Measurements from ENCODE around the gene CECR2. TPM values are rescaled to one million over a fixed set of nuclear protein-coding genes. Genes with fewer than 3 reads are reported as not detected.

Gene CECR2
- under 1 TPM; 0.02 to 0.05 TPM for total RNA-seq

GRCh38 chr22:17369439-17370025 is at the start of gene CECR2:
CECR2 (plus strand) TSS chr22:17369460; CDS start chr22:17369784, 324 bp downstream.

DNA sequence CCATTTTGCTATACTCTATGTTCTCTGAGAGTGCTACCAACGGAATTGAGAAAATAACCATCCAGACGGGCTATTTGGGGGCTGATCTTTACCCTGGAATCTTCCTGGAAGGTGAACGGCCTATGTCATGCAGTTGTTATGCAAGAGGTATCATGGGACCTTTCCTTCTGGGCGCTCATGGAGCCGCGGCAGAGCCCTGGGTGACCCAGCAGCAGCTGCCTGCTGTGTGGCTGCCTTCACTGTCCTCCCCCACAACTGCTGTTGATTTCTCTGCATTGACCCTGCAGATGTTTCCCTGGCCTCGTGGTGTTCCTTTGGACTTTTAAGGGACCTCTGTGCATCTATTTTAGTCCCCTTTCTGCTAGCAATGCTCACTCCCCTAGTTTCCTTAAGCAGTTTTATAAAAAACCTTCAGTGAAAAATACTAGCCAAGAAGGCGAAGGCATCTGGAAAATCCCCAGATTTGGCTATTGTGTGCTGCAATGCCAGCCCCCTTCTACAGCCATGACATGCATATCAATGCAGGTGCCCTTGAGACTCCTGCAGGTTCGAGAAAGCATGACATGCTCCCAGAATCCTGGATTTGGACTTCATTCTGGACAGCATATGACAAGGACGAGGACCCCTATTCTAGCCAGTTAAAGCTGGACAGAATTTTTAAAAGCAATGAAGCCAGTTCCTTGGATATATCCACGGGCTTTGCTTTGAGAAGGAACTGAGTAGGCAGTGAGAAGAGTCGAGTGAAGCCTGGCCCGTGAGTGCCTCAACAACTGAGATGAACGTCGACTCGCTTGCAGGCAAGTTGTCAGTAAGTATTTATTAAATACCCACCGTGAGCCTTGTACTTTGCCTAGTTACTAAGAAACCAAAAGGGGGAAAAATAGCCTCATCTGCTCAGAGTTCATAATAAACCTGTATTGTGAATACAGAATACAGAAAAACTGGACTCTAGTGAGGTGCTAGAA is 193.9 kb downstream of the CECR2 start, which contains the start of gene SLC25A18:
Gene SLC25A18 (plus strand): TSS at position 593 of the 965 bp plus-strand sequence. CDS start 16,447 bp downstream, outside the sequence.

Other genes starting within 250 kb of the CECR2 start
- under 1 TPM; 0.12 to 0.23 TPM for gene TMEM121B, start 248.1 kb upstream of the CECR2 start, total RNA-seq
- 10 to 100 TPM; 38.6 to 39.2 TPM for gene HDHD5, start 210.2 kb upstream of the CECR2 start, total RNA-seq
- 10 to 100 TPM; 90.9 to 94.0 TPM for gene ADA2, start 150.0 kb upstream of the CECR2 start, total RNA-seq
- not detected for gene SLC25A18, start 194.0 kb downstream of the CECR2 start, total RNA-seq